H9 (cell line): ENCODE results near the gene GRB7. TPM values are rescaled to one million over a fixed set of nuclear protein-coding genes. Genes with fewer than 3 reads are reported as not detected.

Experiments used
- DNase-seq: peaks from one replicate; pipeline ENCODE4 v3.0.0-alpha.2; 2017
- H2AFZ ChIP-seq: one replicate; pipeline ENCODE4 v1.6.1; 2013; ENCODE audit warnings: mild to moderate bottlenecking, low read length, control low read depth, moderate library complexity
- H2AK5ac ChIP-seq: 2 replicates; pipeline ENCODE4 v1.6.1; 2013; ENCODE audit warnings: low read length, control low read depth, mixed read lengths; ENCODE audit not compliant: insufficient read length
- H2BK120ac ChIP-seq: one replicate; pipeline ENCODE4 v1.6.1; 2013; ENCODE audit warnings: low read depth, mild to moderate bottlenecking, low read length, control low read depth, inconsistent platforms; ENCODE audit not compliant: poor library complexity, severe bottlenecking
- H2BK12ac ChIP-seq: 2 replicates; pipeline ENCODE4 v1.6.1; 2013; ENCODE audit warnings: low read length, control low read depth, mixed read lengths, low read depth; ENCODE audit not compliant: insufficient read length
- H2BK15ac ChIP-seq: 2 replicates; pipeline ENCODE4 v1.6.1; 2013; ENCODE audit warnings: low read depth, low read length, control low read depth
- H2BK20ac ChIP-seq: one replicate; pipeline ENCODE4 v1.6.1; 2013; ENCODE audit warnings: low read depth, mild to moderate bottlenecking, low read length, control low read depth, inconsistent platforms; ENCODE audit not compliant: poor library complexity, severe bottlenecking
- H2BK5ac ChIP-seq: 2 replicates; pipeline ENCODE4 v1.6.1; 2013; ENCODE audit warnings: low read length, control low read depth, mixed read lengths; ENCODE audit not compliant: insufficient read length
- H3K14ac ChIP-seq: 2 replicates; pipeline ENCODE4 v1.6.1; 2013; ENCODE audit warnings: low read length, control low read depth; ENCODE audit not compliant: insufficient read depth
- H3K18ac ChIP-seq: 2 replicates; pipeline ENCODE4 v1.6.1; 2013; ENCODE audit warnings: low read depth, mild to moderate bottlenecking, mixed read lengths, low read length, control low read depth; ENCODE audit not compliant: insufficient read length
- H3K23ac ChIP-seq: 2 replicates; pipeline ENCODE4 v1.6.1; 2013; ENCODE audit warnings: low read length, control low read depth, mixed read lengths, low read depth; ENCODE audit not compliant: insufficient read length
- H3K23me2 ChIP-seq: 2 replicates; pipeline ENCODE4 v1.6.1; 2013; ENCODE audit warnings: low read depth, mild to moderate bottlenecking, mixed read lengths, low read length, control low read depth; ENCODE audit not compliant: insufficient read length, poor library complexity, severe bottlenecking
- H3K27ac ChIP-seq: 2 replicates; pipeline ENCODE4 v1.5.1; 2013; ENCODE audit warnings: low read length, control low read depth, mixed read lengths, low read depth; ENCODE audit not compliant: insufficient read length
- H3K27me3 ChIP-seq: 2 replicates; pipeline ENCODE4 v1.6.1; 2013; ENCODE audit warnings: low read length, control low read depth, inconsistent platforms; ENCODE audit not compliant: insufficient read depth
- H3K4ac ChIP-seq: 2 replicates; pipeline ENCODE4 v1.6.1; 2013; ENCODE audit warnings: low read depth, mild to moderate bottlenecking, control low read depth, inconsistent platforms, low read length, moderate library complexity
- H3K4me1 ChIP-seq: 2 replicates; pipeline ENCODE4 v1.6.1; 2013; ENCODE audit warnings: low read length, control low read depth, inconsistent platforms; ENCODE audit not compliant: insufficient read depth
- H3K4me2 ChIP-seq: 2 replicates; pipeline ENCODE4 v1.6.1; 2013; ENCODE audit warnings: low read length, control low read depth, mixed read lengths; ENCODE audit not compliant: insufficient read length, insufficient read depth
- H3K56ac ChIP-seq: 2 replicates; pipeline ENCODE4 v1.6.1; 2013; ENCODE audit warnings: low read depth, mild to moderate bottlenecking, mixed read lengths, low read length, control low read depth; ENCODE audit not compliant: insufficient read length
- H3K79me1 ChIP-seq: 2 replicates; pipeline ENCODE4 v1.6.1; 2013; ENCODE audit warnings: low read depth, mild to moderate bottlenecking, moderate library complexity, low read length, control low read depth, inconsistent platforms; ENCODE audit not compliant: insufficient read depth, poor library complexity, severe bottlenecking
- H3K79me2 ChIP-seq: 2 replicates; pipeline ENCODE4 v1.6.1; 2013; ENCODE audit warnings: low read length, control low read depth, inconsistent platforms; ENCODE audit not compliant: insufficient read depth
- H3K9ac ChIP-seq: 2 replicates; pipeline ENCODE4 v1.6.1; 2013; ENCODE audit warnings: low read length, control low read depth, mixed read lengths; ENCODE audit not compliant: insufficient read length; ENCODE audit errors: extremely low read depth
- H3K9me3 ChIP-seq: one replicate; pipeline ENCODE4 v1.6.1; 2013; ENCODE audit warnings: low read depth, low read length, inconsistent platforms; ENCODE audit not compliant: control insufficient read depth
- H3T11ph ChIP-seq: one replicate; pipeline ENCODE4 v1.6.1; 2013; ENCODE audit warnings: mild to moderate bottlenecking, low read length, control low read depth, inconsistent platforms
- H4K20me1 ChIP-seq: one replicate; pipeline ENCODE4 v1.6.1; 2013; ENCODE audit not compliant: control insufficient read depth, insufficient read length, insufficient read depth
- H4K5ac ChIP-seq: 2 replicates; pipeline ENCODE4 v1.6.1; 2013; ENCODE audit warnings: low read depth, mild to moderate bottlenecking, mixed read lengths, low read length, control low read depth; ENCODE audit not compliant: insufficient read length
- H4K8ac ChIP-seq: replicated peaks from 2 replicates; pipeline ENCODE4 v1.6.1; 2013; ENCODE audit warnings: low read length, control low read depth, mixed read lengths, low read depth; ENCODE audit not compliant: insufficient read length
- H4K91ac ChIP-seq: 2 replicates; pipeline ENCODE4 v1.6.1; 2013; ENCODE audit warnings: low read depth, mild to moderate bottlenecking, moderate library complexity, mixed read lengths, low read length, control low read depth; ENCODE audit not compliant: insufficient read length
- H3K27ac Mint-ChIP-seq, 3 experiments: 2 replicates in 2 of 3; 3 replicates in 1 of 3; pipeline ENCODE4 v1.8.0; 2020 to 2021; ENCODE audit warnings: mixed read lengths in 3 of 3, mild to moderate bottlenecking in 1 of 3, moderate library complexity in 1 of 3
- H3K27me3 Mint-ChIP-seq: 2 replicates; pipeline ENCODE4 v1.8.0; 2021; ENCODE audit warnings: low read depth, mild to moderate bottlenecking, moderate library complexity, mixed read lengths
- H3K36me3 Mint-ChIP-seq, 3 experiments: 2 replicates in 2 of 3; 3 replicates in 1 of 3; pipeline ENCODE4 v1.8.0; 2020 to 2021; ENCODE audit warnings: low read depth in 3 of 3, mixed read lengths in 3 of 3; ENCODE audit not compliant: insufficient read depth in 1 of 3
- H3K4me1 Mint-ChIP-seq, 2 experiments: 2 replicates each; pipeline ENCODE4 v1.8.0; 2020; ENCODE audit warnings: mixed read lengths in 2 of 2
- H3K4me3 Mint-ChIP-seq, 2 experiments: 2 replicates in 1 of 2; 3 replicates in 1 of 2; pipeline ENCODE4 v1.8.0; 2020 to 2021; ENCODE audit warnings: mild to moderate bottlenecking in 2 of 2, mixed read lengths in 2 of 2, moderate library complexity in 1 of 2
- H3K9me3 Mint-ChIP-seq, 2 experiments: 2 replicates in 1 of 2; 3 replicates in 1 of 2; pipeline ENCODE4 v1.8.0; 2020; ENCODE audit warnings: mild to moderate bottlenecking in 2 of 2, mixed read lengths in 2 of 2, moderate library complexity in 1 of 2
- CTCF ChIP-seq: fragments of 200-600 bp; sonication (generic); conservative IDR thresholded peaks from 3 replicates; pipeline ENCODE4 v1.8.0; 2021; ENCODE audit warnings: antibody characterized with exemption, mild to moderate bottlenecking
- WGBS: extraction: QIAGEN DNeasy Blood & Tissue Kit; methylation state at CpG from one replicate; pipeline ENCODE4 v1.1.7; 2013; ENCODE audit warnings: missing lambda C conversion rate, low lambda C conversion rate, mixed read lengths; ENCODE audit not compliant: insufficient read length; ENCODE audit errors: extremely low coverage; 5-methylcytosine and 5-hydroxymethylcytosine counted together
- total RNA-seq: library from RNA; stranded (reverse); gene quantifications from 2 replicates; pipeline ENCODE4 v1.2.1, GENCODE V29; 2021

Gene GRB7
- total RNA-seq, 1 experiment from 2014 or later, result 55.0 TPM

- H2AFZ ChIP-seq, result no peak overlapping the region
- no peak overlapping the region for H3K27ac ChIP-seq
- no peaks in the 10 kb centered on the region for H3K36me3 Mint-ChIP-seq
- H3K4me1 Mint-ChIP-seq, result peaks cover 7 to 12% of the 10 kb centered on the region in 2 experiments
- no peaks in the 10 kb centered on the region for H3K23me2 ChIP-seq
- no peaks in the 10 kb centered on the region for H3K79me2 ChIP-seq
- no peak overlapping the region for H2BK20ac ChIP-seq
- H3K4me3 Mint-ChIP-seq, result no peak overlapping the region
- no peak overlapping the region for H3K18ac ChIP-seq
- no peak overlapping the region; the same call in 1 of the 2 replicates for H3K14ac ChIP-seq
- H4K8ac ChIP-seq, result no peak overlapping the region
- H3K27me3 ChIP-seq, result no peaks in the 10 kb centered on the region
- H3K9me3 Mint-ChIP-seq, result no peaks in the 10 kb centered on the region
- H4K20me1 ChIP-seq, result no peaks in the 10 kb centered on the region
- no peaks in the 10 kb centered on the region for H3K79me1 ChIP-seq
- no peak overlapping the region for H3K27ac Mint-ChIP-seq
- no peak for TF ChIP-seq CTCF
- H2BK120ac ChIP-seq, result no peak overlapping the region
- H3T11ph ChIP-seq, result no peak overlapping the region
- no peaks in the 10 kb centered on the region; the same call in 1 of the 2 replicates for H3K27me3 Mint-ChIP-seq
- H3K9ac ChIP-seq, result no peak overlapping the region
- H3K4me2 ChIP-seq, result no peak overlapping the region
- H2AK5ac ChIP-seq, result no peak overlapping the region
- no peak overlapping the region for H3K56ac ChIP-seq
- no peak overlapping the region for H3K4ac ChIP-seq
- DNase-seq, result no peak
- no peaks in the 10 kb centered on the region for H3K9me3 ChIP-seq
- no peak overlapping the region for H4K91ac ChIP-seq
- no peak overlapping the region for H3K23ac ChIP-seq
- H2BK12ac ChIP-seq, result no peak overlapping the region
- H2BK5ac ChIP-seq, result no peak overlapping the region
- H4K5ac ChIP-seq, result no peak overlapping the region
- no peaks in the 10 kb centered on the region for H3K4me1 ChIP-seq
- H2BK15ac ChIP-seq, result no peak overlapping the region
- no CpG with 5 or more reads among the region's 7 CpGs for WGBS
These were observed 35.5 kb downstream of the GRB7 start for GRCh38 chr17:39772987-39773934.
